ENCODE results near the gene BPIFA2.

GRCh38 chr20:33148040-33148439, 19.9 kb upstream of the BPIFA2 start:
- TF ChIP-seq CTCF (IDR thresholded peaks at IDR 0.05) (no peak), POLR2AphosphoS5 (IDR thresholded peaks at IDR 0.05) (no peak), EP300 (IDR thresholded peaks at IDR 0.05) (no peak), POLR2A (IDR thresholded peaks at IDR 0.05) (no peak)

Measured in upper lobe of left lung (tissue), 4 donors.